ENCODE data around the gene POTEB3. TPM values are rescaled to one million over a fixed set of nuclear protein-coding genes. Genes with fewer than 3 reads are reported as not detected.
"Not testable (repeated sequence)": the region's sequence is repeated elsewhere in the genome, so short reads cannot be mapped to it uniquely, and the experiment has no call there.

POTEB3 gene
- total RNA-seq, 4 donors from 2014 or later: 0.11 TPM; not detected in 3

DNA sequence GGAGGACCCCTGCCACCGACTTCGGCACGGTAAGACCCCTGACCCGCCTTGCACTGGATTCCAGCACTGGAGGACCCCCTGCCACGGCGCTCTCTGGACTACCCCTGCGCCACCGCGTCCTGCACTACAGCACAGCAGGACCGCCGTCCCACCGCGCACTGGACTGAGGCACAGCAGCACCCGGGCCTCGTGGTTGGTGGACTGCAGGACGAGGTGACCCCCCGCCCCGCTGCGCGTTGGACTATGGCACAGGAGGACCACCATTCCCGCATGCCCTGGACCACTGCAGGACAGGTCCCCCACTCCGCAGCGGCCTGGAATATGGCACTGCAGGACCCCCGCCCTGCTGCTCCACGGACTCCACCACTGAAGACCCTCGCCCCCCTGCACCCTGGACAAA lies 71.1 kb downstream of the POTEB3 start:
- DNase-seq (ENCODE audit: extremely low spot score); H3K36me3 ChIP-seq; H3K9me3 ChIP-seq; intact Hi-C loops (cut with DNase I); H3K4me1 ChIP-seq; H3K27me3 ChIP-seq; H3K27ac ChIP-seq (replicated peaks in 1 of 4); H3K4me3 ChIP-seq: not testable (repeated sequence)
- WGBS: no CpG with 5 or more reads among the region's 26 CpGs

DNA sequence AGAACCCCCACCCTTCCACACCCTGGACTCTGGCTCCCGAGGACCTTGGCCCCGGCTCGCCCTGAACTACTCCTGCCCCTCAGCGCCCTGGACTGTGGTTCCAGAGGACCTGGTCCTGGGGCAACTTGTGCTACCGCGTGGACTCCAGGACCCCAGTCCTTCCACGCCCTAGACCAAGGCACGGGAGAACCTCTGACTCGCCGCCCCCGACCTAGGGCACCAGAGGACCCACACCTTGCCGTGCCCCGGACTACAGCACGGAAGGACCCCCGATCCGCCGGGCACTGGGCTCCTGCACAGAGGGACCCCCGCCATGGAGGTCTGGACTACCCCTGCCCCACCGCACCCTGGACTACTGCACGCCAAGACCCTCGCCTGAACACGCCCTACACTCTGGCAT lies 71.7 kb downstream of the POTEB3 start:
- H3K27ac ChIP-seq (replicated peaks in 1 of 4); intact Hi-C loops (cut with DNase I); H3K9me3 ChIP-seq; H3K4me3 ChIP-seq; DNase-seq (ENCODE audit: extremely low spot score); H3K36me3 ChIP-seq; H3K27me3 ChIP-seq; H3K4me1 ChIP-seq: not testable (repeated sequence)
- WGBS: no CpG with 5 or more reads among the region's 22 CpGs

Small RNA genes within 50 kb of the gene (small RNA-seq; reads per million reads assigned to genes)
- gene GRAMD4P6: 0 reads per million in 3 donors
- gene MIR3118-3: 0 reads per million in 3 donors
- 0 reads per million in 3 donors for gene RF00026
